ENCODE results near the gene RASGRF1.

RASGRF1 gene

GRCh38 chr15:78943692-78944091 lies 146.9 kb downstream of the RASGRF1 start:
- no peak overlapping the region for H3K27ac ChIP-seq
- TF ChIP-seq ZFX (IDR thresholded peaks at IDR 0.05) (no peak), CTCF (conservative IDR thresholded peaks at IDR 0.05) (no peak)

- no peak overlapping the region for H3K27ac ChIP-seq
- TF ChIP-seq CTCF (conservative IDR thresholded peaks at IDR 0.05) (no peak), ZFX (IDR thresholded peaks at IDR 0.05) (no peak)
Observed at GRCh38 chr15:78942741-78943140, 147.8 kb downstream of the RASGRF1 start.

GRCh38 chr15:78938658-78939488 lies 151.7 kb downstream of the RASGRF1 start:
- TF ChIP-seq ZFX (IDR thresholded peaks at IDR 0.05) (no peak), CTCF (conservative IDR thresholded peaks at IDR 0.05) (no peak)
- no peak overlapping the region for H3K27ac ChIP-seq

- no peak overlapping the region for H3K27ac ChIP-seq
Observed at GRCh38 chr15:78937132-78937739, 153.3 kb downstream of the RASGRF1 start.

GRCh38 chr15:78934655-78935023 lies 155.9 kb downstream of the RASGRF1 start:
- peak overlapping the region; percentile 86 for H3K27ac ChIP-seq

More at GRCh38 chr15:78937132-78937739, 153.3 kb downstream of the RASGRF1 start:
- no peak for TF ChIP-seq ZFX (IDR thresholded peaks at IDR 0.05)
- TF ChIP-seq CTCF (conservative IDR thresholded peaks at IDR 0.05): no peak

GRCh38 chr15:78933823-78934654 lies 156.5 kb downstream of the RASGRF1 start:
- TF ChIP-seq CTCF (conservative IDR thresholded peaks at IDR 0.05): no peak
- no peak for TF ChIP-seq ZFX (IDR thresholded peaks at IDR 0.05)
- peak overlapping the region; percentile 86 for H3K27ac ChIP-seq

More at GRCh38 chr15:78934655-78935023, 155.9 kb downstream of the RASGRF1 start:
- no peak for TF ChIP-seq ZFX (IDR thresholded peaks at IDR 0.05)
- TF ChIP-seq CTCF (conservative IDR thresholded peaks at IDR 0.05): no peak

All from C4-2B (cell line).